Astrocyte of the cerebellum (primary cell): ENCODE results near the gene POC1B.

Source experiments
- DNase-seq: peaks from one replicate; pipeline ENCODE4 v3.0.0-alpha.2; 2011; ENCODE audit warnings: low read depth
- H3K4me3 ChIP-seq: 2 replicates; pipeline ENCODE4 v1.5.1; 2011; ENCODE audit warnings: mild to moderate bottlenecking, low read depth, low read length, moderate library complexity
- in situ Hi-C: cut with HindIII; loops from 2 replicates; pipeline ENCODE4 v1.10.0; 2017; ENCODE audit warnings: low sequenced_read_pairs
- TF ChIP-seq, protein P1 (sequence below): IDR thresholded peaks from 2 replicates; pipeline ENCODE4 v1.5.1; 2012; ENCODE audit warnings: low read length, low read depth, moderate library complexity, mild to moderate bottlenecking; ENCODE audit errors: missing control alignments

Gene POC1B

GRCh38 chr12:89429528-89429927 lies 96.3 kb downstream of the POC1B start:
- in situ Hi-C loops, result no loop called here
- TF ChIP-seq, protein P1, sequence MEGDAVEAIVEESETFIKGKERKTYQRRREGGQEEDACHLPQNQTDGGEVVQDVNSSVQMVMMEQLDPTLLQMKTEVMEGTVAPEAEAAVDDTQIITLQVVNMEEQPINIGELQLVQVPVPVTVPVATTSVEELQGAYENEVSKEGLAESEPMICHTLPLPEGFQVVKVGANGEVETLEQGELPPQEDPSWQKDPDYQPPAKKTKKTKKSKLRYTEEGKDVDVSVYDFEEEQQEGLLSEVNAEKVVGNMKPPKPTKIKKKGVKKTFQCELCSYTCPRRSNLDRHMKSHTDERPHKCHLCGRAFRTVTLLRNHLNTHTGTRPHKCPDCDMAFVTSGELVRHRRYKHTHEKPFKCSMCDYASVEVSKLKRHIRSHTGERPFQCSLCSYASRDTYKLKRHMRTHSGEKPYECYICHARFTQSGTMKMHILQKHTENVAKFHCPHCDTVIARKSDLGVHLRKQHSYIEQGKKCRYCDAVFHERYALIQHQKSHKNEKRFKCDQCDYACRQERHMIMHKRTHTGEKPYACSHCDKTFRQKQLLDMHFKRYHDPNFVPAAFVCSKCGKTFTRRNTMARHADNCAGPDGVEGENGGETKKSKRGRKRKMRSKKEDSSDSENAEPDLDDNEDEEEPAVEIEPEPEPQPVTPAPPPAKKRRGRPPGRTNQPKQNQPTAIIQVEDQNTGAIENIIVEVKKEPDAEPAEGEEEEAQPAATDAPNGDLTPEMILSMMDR, result no peak
- DNase-seq, result no peak
- H3K4me3 ChIP-seq, result no peak overlapping the region

- H3K4me3 ChIP-seq, result no peak overlapping the region
- no peak for DNase-seq
- TF ChIP-seq, protein P1, result no peak
- in situ Hi-C loops, result no loop called here
Measured at GRCh38 chr12:89427508-89428156, 98.2 kb downstream of the POC1B start.

DNA sequence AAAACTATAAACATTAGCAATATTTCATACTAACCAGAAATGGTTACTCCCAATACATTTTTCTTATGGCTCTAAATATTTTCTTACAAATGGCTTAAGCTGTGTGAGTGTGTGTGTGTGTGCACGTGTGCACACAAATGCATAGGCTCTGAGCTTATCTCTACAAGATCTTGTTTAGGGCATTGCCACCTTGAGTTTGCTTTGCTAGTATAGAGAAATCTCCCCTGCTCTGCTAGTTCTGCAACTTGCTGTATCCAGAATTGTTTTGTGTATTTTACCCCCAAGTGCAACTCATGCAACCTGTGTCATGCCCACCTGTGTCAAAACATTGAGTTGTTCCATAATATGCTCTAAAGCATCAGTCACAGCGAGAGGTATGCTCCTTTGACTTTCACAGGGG lies 101.0 kb downstream of the POC1B start:
- no peak overlapping the region for H3K4me3 ChIP-seq
- no peak for DNase-seq
- TF ChIP-seq, protein P1, result no peak
- in situ Hi-C loops, result no loop called here

GRCh38 chr12:89424389-89424788 lies 101.5 kb downstream of the POC1B start:
- in situ Hi-C loops, result no loop called here
- H3K4me3 ChIP-seq, result no peak overlapping the region
- TF ChIP-seq, protein P1, result no peak
- DNase-seq, result no peak

DNA sequence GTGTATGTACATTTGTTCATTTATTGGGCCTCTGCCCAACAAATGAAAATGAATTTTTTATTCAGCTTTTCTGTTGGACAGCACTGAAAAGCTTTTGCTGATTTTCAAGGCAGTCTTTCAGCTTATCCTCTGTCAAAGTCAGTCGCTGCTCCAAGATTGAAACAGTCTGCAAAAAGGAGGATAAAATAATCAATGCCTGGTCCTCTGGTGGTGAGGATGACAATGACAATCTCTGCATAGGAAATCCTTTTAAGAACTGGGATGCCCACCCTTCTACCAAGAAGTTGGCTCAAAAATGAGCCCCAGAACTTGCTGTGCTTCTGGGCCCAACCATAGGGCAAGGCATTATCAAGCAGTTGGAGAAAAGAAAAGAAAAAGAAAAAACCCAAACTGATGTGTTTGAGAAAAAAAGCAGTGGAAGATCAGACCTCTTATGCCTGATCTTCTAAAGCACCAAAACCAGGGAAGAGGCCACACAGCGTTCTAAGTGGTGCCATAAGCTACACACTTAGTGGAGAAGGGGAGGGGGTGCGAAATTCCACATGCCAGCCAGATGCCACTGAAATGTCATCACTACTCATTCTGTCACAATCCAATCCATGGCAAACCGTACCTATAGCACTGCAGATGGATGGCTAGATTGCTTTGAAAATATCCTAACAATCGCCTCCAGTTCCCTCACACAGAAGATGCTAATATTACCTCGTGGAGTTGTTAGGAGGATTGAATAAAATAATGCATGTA lies 104.6 kb downstream of the POC1B start:
- in situ Hi-C loops, result no loop called here
- no peak overlapping the region for H3K4me3 ChIP-seq
- DNase-seq, result no peak
- TF ChIP-seq, protein P1, result no peak

GRCh38 chr12:89418228-89418910 lies 107.5 kb downstream of the POC1B start:
- in situ Hi-C loops, result no loop called here
- no peak for DNase-seq
- H3K4me3 ChIP-seq, result no peak overlapping the region
- TF ChIP-seq, protein P1, result no peak
